Measurements from ENCODE around the gene CREB5.

DNA sequence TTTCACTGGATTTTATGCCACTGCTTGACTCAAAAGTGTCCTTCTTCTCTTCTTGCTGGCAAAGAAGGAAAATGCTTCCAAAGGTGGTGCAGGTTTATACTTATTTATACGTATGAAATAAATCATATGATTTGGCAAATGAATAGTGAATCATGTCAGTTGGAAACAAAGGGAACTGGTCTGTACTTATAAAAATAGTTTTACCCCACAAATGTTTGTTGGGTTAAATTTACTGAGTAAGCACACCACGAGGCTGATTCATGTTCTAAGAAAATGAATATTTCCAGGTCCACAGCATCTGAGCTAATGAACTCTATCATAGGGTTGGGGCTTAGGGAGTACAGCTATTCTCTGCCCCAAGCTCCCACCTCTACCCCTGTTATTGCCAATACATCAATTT lies 313.6 kb downstream of the CREB5 start:
- TF ChIP-seq, protein P1, sequence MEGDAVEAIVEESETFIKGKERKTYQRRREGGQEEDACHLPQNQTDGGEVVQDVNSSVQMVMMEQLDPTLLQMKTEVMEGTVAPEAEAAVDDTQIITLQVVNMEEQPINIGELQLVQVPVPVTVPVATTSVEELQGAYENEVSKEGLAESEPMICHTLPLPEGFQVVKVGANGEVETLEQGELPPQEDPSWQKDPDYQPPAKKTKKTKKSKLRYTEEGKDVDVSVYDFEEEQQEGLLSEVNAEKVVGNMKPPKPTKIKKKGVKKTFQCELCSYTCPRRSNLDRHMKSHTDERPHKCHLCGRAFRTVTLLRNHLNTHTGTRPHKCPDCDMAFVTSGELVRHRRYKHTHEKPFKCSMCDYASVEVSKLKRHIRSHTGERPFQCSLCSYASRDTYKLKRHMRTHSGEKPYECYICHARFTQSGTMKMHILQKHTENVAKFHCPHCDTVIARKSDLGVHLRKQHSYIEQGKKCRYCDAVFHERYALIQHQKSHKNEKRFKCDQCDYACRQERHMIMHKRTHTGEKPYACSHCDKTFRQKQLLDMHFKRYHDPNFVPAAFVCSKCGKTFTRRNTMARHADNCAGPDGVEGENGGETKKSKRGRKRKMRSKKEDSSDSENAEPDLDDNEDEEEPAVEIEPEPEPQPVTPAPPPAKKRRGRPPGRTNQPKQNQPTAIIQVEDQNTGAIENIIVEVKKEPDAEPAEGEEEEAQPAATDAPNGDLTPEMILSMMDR (IDR thresholded peaks at IDR 0.05): no peak
- no peak for TF ChIP-seq POLR2A (IDR thresholded peaks at IDR 0.05)
